Effector memory CD8-positive, alpha-beta T cell (primary cell): ENCODE measurements around the gene TAF6L.

ENCODE experiments used
- ATAC-seq: fragments of 150-1000 bp; cut with Tn5 transposase; replicated peaks from 2 replicates; pipeline ENCODE4 v1.10.0; 2021; ENCODE audit warnings: mild to moderate bottlenecking, moderate library complexity
- DNase-seq, 3 experiments: peaks; one replicate each; pipeline ENCODE4 v3.0.0; 2021
- H3K27ac Mint-ChIP-seq, 2 donors: one replicate each; pipeline ENCODE4 v1.8.0; 2022; ENCODE audit warnings: mild to moderate bottlenecking in 2 of 2, mixed read lengths in 2 of 2, moderate library complexity in 2 of 2
- H3K27me3 Mint-ChIP-seq, 2 donors: one replicate each; pipeline ENCODE4 v1.8.0; 2022; ENCODE audit warnings: mixed read lengths in 2 of 2
- H3K36me3 Mint-ChIP-seq: one replicate; pipeline ENCODE4 v1.8.0; 2022; ENCODE audit warnings: mild to moderate bottlenecking, moderate library complexity, mixed read lengths; ENCODE audit not compliant: insufficient read depth
- H3K4me1 Mint-ChIP-seq, 2 donors: one replicate each; pipeline ENCODE4 v1.8.0; 2022; ENCODE audit warnings: low read depth in 2 of 2, mixed read lengths in 2 of 2
- H3K4me3 Mint-ChIP-seq, 2 donors: one replicate each; pipeline ENCODE4 v1.8.0; 2022; ENCODE audit warnings: mild to moderate bottlenecking in 2 of 2, mixed read lengths in 2 of 2, moderate library complexity in 2 of 2
- H3K9me3 Mint-ChIP-seq, 2 donors: one replicate each; pipeline ENCODE4 v1.8.0; 2022; ENCODE audit warnings: mixed read lengths in 2 of 2

TAF6L gene

DNA sequence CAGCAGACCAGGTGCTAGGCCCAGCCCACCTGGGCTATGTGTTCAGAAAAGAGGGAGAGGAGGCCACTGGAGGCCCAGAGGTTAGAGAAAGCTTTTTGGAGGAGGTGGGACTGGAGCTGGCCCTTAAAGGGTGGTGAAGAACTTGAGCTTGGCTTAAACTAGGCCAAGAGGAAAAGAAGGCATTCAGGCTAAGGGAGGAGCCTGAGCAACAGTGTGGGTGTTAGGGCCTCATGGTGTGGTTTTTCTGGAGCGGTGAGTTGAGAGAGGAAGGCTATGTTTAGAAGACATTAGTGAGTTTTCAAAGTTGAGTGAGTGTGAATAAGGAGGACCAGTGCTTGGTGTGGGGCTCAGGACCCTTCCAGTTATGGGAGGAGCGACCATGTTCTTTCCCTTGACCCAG, 6.2 kb downstream of the TAF6L start:
- H3K36me3 Mint-ChIP-seq: peaks cover 23% of the 10 kb centered on the region
- peak overlapping the region in 1 of 2 donors; percentile 19 for H3K27ac Mint-ChIP-seq
- DNase-seq (no peak), ATAC-seq (peak; percentile 88)
- H3K4me1 Mint-ChIP-seq: peaks cover 5 to 18% of the 10 kb centered on the region in 2 donors
- H3K9me3 Mint-ChIP-seq: no peaks in the 10 kb centered on the region
- peak overlapping the region in 1 of 2 donors; percentile 1 for H3K4me3 Mint-ChIP-seq
- no peaks in the 10 kb centered on the region for H3K27me3 Mint-ChIP-seq

DNA sequence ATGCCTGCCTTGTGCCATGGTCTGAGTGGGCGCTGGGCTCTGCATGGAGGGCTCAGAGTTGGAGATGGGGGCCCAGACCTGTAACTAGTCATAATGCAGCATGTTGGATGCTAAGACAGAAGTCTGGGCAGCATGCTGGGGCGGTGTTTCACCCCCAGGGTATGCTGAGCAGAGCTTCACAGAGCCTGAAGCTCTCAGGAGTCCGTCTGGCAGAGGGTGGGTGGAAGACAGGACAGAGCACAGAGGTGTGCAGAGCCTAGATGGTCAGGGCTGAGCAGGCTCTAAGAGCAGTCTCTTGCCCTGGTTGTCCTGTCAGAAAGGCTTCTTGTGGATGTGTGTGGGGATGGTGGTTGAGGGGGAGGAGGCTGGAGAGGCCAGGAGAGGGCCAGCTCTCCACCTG, 7.2 kb downstream of the TAF6L start:
- H3K27me3 Mint-ChIP-seq: no peaks in the 10 kb centered on the region
- no peaks in the 10 kb centered on the region for H3K9me3 Mint-ChIP-seq
- peaks cover 4 to 18% of the 10 kb centered on the region in 2 donors for H3K4me1 Mint-ChIP-seq
- H3K36me3 Mint-ChIP-seq: peaks cover 23% of the 10 kb centered on the region
- ATAC-seq: no peak
- H3K4me3 Mint-ChIP-seq: peak overlapping the region in 1 of 2 donors; percentile 1
- DNase-seq: no peak
- peak overlapping the region in 1 of 2 donors; percentile 19 for H3K27ac Mint-ChIP-seq

DNA sequence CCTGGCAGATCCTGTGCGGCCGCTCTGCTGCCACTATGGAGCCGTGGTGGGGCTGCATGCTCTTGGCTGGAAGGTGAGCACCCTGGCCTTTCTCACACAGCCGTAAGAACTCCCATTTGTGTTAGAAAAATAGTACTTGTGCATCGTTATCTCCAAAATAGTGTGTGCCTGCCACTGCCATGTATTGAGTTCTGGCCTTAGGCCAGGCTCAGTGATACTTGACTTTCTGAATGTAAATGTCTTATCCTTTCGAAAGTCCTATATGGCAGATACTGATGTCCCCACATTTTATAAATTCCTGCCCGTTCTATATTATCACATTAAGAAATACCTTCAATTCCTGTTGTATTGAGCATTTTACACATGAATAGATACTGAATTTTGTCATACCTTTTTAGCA, 11.6 kb downstream of the TAF6L start:
- peaks cover 21% of the 10 kb centered on the region for H3K36me3 Mint-ChIP-seq
- H3K4me3 Mint-ChIP-seq: no peak overlapping the region

DNA sequence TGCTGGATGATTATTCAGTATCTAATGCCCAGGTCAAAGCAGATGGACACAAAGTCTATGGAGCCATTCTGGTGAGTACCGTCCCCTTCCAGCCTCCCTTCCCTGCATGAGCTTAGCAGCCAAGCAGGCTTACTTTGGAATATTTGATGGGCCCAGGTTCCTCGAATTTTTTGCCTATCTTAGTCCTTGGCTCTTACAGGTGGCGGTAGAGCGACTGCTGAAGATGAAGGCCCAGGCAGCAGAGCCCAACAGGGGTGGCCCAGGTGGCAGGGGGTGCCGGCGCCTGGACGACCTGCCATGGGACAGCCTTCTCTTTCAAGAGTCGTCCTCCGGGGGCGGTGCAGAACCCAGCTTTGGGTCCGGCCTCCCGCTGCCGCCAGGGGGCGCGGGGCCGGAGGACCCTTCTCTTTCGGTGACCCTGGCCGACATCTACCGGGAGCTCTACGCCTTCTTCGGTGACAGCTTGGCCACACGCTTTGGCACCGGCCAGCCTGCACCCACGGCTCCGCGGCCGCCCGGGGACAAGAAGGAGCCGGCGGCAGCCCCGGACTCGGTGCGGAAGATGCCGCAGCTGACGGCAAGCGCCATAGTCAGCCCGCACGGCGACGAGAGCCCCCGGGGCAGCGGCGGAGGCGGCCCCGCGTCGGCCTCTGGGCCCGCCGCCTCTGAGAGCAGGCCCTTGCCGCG, 15.3 kb downstream of the TAF6L start:
- Mint-ChIP-seq H3K36me3 (peaks cover 38% of the 10 kb centered on the region), H3K4me1 (peaks cover 25 to 36% of the 10 kb centered on the region in 2 donors), H3K27me3 (no peaks in the 10 kb centered on the region), H3K9me3 (no peaks in the 10 kb centered on the region), H3K27ac (peak overlapping the region; percentile 91 to 93), H3K4me3 (peak overlapping the region; percentile 95)
- peak; percentile 79 to 83 (median 83) for DNase-seq
- peak; percentile 68 for ATAC-seq

More for the DNA sequence above, 11.6 kb downstream of the TAF6L start:
- ATAC-seq: no peak
- H3K4me1 Mint-ChIP-seq: peaks cover 10 to 12% of the 10 kb centered on the region in 2 donors
- H3K9me3 Mint-ChIP-seq: no peaks in the 10 kb centered on the region
- H3K27ac Mint-ChIP-seq: peak overlapping the region in 1 of 2 donors; percentile 23
- no peaks in the 10 kb centered on the region for H3K27me3 Mint-ChIP-seq
- DNase-seq: no peak

DNA sequence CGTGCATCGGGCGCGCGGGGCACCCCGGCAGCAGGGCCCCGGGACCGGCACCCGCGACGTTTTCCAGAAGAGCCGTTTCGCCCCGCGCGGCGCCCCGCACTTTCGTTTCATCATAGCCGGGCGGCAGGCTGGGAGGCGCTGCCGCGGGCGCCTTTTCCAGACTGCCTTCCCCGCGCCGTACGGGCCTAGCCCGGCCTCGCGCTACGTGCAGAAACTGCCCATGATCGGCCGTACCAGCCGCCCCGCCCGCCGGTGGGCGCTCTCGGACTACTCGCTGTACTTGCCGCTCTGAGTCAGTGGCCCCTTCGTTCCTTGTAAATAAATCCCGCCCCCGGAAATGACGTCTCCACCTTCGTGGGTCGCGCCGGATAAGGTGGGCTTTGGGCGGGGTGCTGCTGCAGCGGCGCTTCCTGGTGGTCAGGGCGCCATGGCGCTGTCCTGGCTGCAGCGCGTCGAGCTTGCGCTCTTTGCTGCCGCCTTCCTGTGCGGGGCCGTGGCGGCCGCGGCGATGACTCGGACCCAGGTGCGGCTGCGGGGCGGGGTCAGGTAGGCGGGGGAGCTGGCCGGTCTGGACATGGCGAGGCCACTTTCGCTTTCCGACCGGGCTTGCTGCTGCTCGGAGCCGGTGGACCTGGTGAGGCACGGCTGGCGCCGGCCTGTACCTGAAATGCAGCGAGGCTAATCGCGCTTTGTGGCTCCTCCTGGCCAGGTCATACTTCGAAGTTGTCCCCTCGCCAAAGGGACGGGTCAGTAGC, 16.0 kb downstream of the TAF6L start, which contains the start of gene TMEM179B:
Gene TMEM179B, plus strand, starts transcription at position 398 of the 755 bp plus-strand sequence. Its CDS starts 30 bp downstream, at position 428.
- H3K27me3 Mint-ChIP-seq: no peaks in the 10 kb centered on the region
- peak within 1 kb of the TSS; percentile 91 to 93 for H3K27ac Mint-ChIP-seq
- H3K36me3 Mint-ChIP-seq: peaks cover 45% of the 10 kb centered on the region
- no peaks in the 10 kb centered on the region for H3K9me3 Mint-ChIP-seq
- peak within 1 kb of the TSS; percentile 95 for H3K4me3 Mint-ChIP-seq
- DNase-seq: peak; percentile 98 to 99 (median 98)
- ATAC-seq: peak; percentile 77
- peaks cover 28 to 39% of the 10 kb centered on the region in 2 donors for H3K4me1 Mint-ChIP-seq

DNA sequence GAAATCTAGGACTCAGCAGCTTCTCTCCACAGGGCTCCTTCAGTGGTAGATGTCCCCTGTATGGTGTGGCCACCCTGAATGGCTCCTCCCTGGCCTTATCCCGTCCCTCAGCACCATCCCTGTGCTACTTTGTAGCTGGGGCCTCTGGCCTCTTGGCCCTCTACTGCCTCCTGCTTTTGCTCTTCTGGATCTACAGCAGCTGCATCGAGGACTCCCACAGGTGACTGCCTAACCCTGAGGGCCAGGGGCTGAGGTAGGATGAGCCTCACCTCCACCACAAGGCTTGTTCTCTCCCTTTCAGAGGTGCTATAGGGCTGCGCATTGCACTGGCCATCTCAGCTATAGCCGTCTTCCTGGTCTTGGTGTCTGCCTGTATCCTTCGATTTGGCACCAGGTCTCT, 17.8 kb downstream of the TAF6L start:
- Mint-ChIP-seq H3K27ac (peak overlapping the region; percentile 27 to 89), H3K9me3 (no peaks in the 10 kb centered on the region), H3K4me1 (peaks cover 34 to 42% of the 10 kb centered on the region in 2 donors), H3K27me3 (no peaks in the 10 kb centered on the region), H3K36me3 (peaks cover 63% of the 10 kb centered on the region), H3K4me3 (peak overlapping the region; percentile 95)
- no peak for ATAC-seq
- DNase-seq: no peak

DNA sequence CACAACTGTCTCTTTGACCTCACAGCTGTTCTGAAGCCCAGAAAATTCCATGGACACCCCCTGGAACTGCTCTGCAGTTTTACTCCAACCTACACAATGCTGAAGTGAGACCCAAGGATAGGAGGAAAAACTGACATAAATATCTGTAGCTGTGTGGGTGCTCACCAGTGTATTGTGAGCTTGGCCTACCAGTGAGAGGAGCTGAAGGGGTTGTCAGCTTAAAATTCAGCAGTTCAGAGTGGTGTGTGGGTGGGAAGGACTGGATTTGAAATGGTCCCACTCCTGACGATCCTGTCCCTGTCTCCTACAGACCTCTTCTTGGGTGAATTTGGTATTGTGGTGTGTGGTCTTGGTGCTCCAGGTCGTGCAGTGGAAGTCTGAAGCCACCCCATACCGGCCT, 18.4 kb downstream of the TAF6L start:
- Mint-ChIP-seq H3K4me3 (peak overlapping the region; percentile 95), H3K27ac (peak overlapping the region in 1 of 2 donors; percentile 89), H3K27me3 (no peaks in the 10 kb centered on the region), H3K4me1 (peaks cover 34 to 42% of the 10 kb centered on the region in 2 donors), H3K36me3 (peaks cover 69% of the 10 kb centered on the region), H3K9me3 (no peaks in the 10 kb centered on the region)
- ATAC-seq (no peak), DNase-seq (no peak)

DNA sequence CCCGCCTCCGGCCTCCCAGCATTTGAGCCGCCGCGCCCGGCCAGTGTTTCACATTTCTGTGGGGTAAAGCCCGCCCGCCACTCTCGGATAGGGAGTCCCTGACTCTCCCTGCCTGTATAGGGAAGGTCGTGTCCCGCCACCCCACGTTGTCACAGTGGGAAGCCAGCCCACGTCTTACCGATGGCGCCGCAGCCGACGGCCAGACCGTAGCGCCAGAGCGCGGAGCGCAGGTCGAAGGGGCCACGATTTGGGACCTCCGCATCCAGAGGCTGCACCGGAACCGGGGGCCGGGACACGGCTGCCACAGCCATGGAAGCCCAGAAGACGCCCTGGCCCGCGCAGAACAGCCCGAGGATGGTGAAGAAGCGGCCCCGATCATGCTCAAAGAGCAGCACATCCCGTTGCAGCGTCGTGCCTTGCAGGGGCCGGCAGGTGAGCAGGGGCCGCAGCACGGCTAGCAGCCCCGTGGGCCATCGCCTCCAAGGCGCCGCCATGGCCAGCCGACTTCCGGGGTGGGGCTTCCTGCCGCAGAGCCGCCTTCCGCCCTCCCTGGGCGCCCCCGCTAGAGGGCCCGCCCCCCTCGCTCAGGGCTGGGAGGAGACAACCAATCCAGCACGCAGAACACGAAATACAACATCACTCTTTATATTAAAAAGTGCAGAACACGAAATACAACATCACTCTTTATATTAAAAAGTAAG, 20.5 kb downstream of the TAF6L start, which contains the start of gene TMEM223:
Gene TMEM223, minus strand, starts transcription at position 506 of the 701 bp plus-strand sequence. Its CDS starts 12 bp downstream, at position 494.
- DNase-seq: peak; percentile 86 to 88 (median 88)
- H3K27me3 Mint-ChIP-seq: no peaks in the 10 kb centered on the region
- H3K4me3 Mint-ChIP-seq: peak within 1 kb of the TSS; percentile 91 to 95
- H3K27ac Mint-ChIP-seq: peak within 1 kb of the TSS; percentile 89 to 91
- no peaks in the 10 kb centered on the region for H3K9me3 Mint-ChIP-seq
- H3K36me3 Mint-ChIP-seq: peaks cover 82% of the 10 kb centered on the region
- H3K4me1 Mint-ChIP-seq: peaks cover 32 to 38% of the 10 kb centered on the region in 2 donors
- peak; percentile 71 for ATAC-seq

DNA sequence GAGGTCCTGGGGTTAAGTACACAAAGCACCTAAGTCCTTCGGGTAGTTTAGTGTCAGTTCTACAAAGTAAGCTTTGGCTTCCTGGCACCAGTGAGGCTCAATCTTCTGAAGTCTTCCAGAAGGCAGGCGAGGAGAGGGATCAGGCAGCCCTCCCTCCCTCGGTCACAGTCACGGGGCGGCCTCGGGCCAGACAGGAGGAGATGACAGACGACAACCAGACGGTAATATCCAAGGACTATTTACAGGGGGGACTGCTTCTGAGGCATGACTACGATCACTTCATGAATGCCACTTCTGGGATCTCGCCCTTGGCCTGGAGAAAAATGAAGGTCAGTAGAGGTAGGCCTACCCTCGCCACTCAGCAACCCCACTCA, 21.0 kb downstream of the TAF6L start:
- Mint-ChIP-seq H3K4me3 (peak overlapping the region; percentile 91 to 95), H3K9me3 (no peaks in the 10 kb centered on the region), H3K36me3 (peaks cover 84% of the 10 kb centered on the region), H3K27ac (peak overlapping the region; percentile 89 to 91), H3K27me3 (no peaks in the 10 kb centered on the region), H3K4me1 (peaks cover 32 to 38% of the 10 kb centered on the region in 2 donors)
- no peak for DNase-seq
- ATAC-seq: no peak

DNA sequence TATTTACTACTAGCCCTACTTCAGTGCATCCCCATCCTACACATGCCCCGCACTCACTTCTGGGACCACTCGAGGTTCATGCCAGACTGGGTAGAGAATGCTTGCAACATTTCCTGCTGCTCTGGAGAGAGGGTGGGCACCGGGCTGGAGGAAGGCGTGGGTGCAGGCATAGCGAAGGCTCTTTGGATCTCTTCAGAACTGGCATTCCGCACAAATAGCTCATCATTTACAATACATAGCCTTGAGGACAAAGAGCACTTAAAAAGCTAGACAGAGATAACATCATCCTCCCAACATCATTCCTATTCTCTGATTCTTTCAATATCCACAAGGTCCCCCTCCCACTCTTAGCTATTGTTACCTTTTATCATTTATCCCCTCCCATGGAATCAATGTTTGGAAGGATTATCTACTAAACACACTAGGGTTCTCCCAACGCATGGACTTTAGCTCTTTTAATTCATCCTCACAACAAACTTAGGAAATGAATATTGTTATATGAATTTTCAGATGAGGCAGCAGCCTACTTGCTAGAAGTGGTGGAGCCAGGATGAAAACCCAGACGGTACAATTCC, 23.1 kb downstream of the TAF6L start:
- Mint-ChIP-seq H3K9me3 (no peaks in the 10 kb centered on the region), H3K27ac (peak overlapping the region in 1 of 2 donors; percentile 60), H3K4me1 (peaks cover 25% of the 10 kb centered on the region in 2 donors), H3K4me3 (no peak overlapping the region), H3K36me3 (peaks cover 93% of the 10 kb centered on the region), H3K27me3 (no peaks in the 10 kb centered on the region)
- DNase-seq (no peak), ATAC-seq (no peak)

DNA sequence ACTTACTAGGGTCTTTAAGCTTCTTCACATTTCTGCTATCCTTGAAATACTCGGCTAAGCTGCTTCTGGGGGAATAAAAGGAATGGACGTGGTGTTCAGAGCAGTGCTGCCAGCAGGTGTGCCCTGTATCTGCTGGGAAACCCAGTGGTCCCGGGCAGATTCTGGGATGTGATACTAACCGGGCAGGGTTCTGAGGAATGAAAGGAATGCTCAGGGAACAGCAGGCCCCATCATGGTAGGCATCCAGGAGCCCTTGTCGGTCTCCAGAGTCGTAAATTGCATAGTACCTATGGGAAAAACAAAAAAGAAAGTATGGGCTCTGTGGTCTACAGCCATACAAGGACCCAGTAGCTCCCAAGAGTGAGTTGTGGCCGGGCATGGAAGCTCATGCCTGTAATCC, 25.1 kb downstream of the TAF6L start:
- H3K27ac Mint-ChIP-seq: peak overlapping the region in 1 of 2 donors; percentile 79
- ATAC-seq: no peak

DNA sequence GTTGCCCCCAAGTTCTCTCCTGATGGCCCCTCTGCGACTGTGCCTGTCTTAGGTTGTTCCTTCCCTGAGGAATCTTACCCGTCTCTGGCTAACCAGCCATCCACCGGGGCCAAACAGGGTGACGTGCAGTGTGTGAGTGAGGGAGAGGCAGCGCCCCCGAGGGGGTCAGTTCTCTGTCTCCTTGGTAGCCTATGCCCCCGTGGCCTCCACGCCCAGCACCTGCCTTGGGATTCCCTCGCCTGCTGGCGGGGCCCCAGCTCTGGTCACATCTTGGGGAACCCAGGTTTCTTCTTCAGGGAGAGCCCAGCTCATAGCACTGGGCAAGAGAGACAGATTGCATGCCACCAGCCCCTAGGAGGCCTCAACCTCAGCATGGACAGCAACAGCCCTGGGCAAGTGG, 28.3 kb downstream of the TAF6L start:
- Mint-ChIP-seq H3K27ac (peak overlapping the region in 1 of 2 donors; percentile 85), H3K27me3 (no peaks in the 10 kb centered on the region), H3K9me3 (no peaks in the 10 kb centered on the region), H3K36me3 (peaks cover 99% of the 10 kb centered on the region), H3K4me3 (no peak overlapping the region), H3K4me1 (peaks cover 12 to 16% of the 10 kb centered on the region in 2 donors)
- ATAC-seq: no peak
- no peak for DNase-seq

More for the DNA sequence above, 25.1 kb downstream of the TAF6L start:
- Mint-ChIP-seq H3K36me3 (peaks cover 100% of the 10 kb centered on the region), H3K9me3 (no peaks in the 10 kb centered on the region), H3K4me3 (no peak overlapping the region), H3K27me3 (no peaks in the 10 kb centered on the region), H3K4me1 (peaks cover 9 to 13% of the 10 kb centered on the region in 2 donors)
- no peak for DNase-seq

DNA sequence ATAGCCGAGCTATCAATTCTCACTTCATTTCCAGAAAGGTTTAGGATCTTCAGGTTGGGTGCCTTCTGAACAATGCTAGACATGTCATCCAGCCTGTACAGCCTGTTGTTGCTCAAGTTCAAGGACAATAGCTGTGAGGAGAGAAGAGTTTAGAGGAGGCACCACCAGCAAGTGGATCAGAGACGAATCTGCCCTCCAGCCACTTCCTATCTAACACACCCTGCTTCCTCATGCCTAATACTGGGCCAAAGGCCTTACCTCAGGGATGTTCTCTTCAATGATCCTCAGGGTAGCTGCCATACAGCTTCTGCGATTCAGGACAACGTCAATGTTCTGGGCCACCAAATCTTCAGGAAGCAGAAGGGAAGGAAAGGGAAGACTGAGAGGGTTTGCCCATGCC, 29.9 kb downstream of the TAF6L start:
- Mint-ChIP-seq H3K4me3 (no peak overlapping the region), H3K36me3 (peaks cover 96% of the 10 kb centered on the region), H3K27me3 (no peaks in the 10 kb centered on the region), H3K27ac (peak overlapping the region in 1 of 2 donors; percentile 68), H3K4me1 (peaks cover 18 to 23% of the 10 kb centered on the region in 2 donors), H3K9me3 (no peaks in the 10 kb centered on the region)
- DNase-seq (no peak), ATAC-seq (no peak)
